GM18507 (cell line): ENCODE measurements around the gene FNDC1.
"Not testable (repeated sequence)": the region's sequence is repeated elsewhere in the genome, so short reads cannot be mapped to it uniquely, and the experiment has no call there.

Source experiments
- DNase-seq: peaks from one replicate; pipeline ENCODE4 v3.0.0; 2011; ENCODE audit warnings: low read depth; ENCODE audit not compliant: insufficient read length; ENCODE audit errors: extremely low spot score
- FAIRE-seq: peaks from 2 replicates; lab custom pipeline; 2011; peaks lifted over from hg19 to GRCh38; lab: Jason Lieb, UNC

Gene FNDC1

DNA sequence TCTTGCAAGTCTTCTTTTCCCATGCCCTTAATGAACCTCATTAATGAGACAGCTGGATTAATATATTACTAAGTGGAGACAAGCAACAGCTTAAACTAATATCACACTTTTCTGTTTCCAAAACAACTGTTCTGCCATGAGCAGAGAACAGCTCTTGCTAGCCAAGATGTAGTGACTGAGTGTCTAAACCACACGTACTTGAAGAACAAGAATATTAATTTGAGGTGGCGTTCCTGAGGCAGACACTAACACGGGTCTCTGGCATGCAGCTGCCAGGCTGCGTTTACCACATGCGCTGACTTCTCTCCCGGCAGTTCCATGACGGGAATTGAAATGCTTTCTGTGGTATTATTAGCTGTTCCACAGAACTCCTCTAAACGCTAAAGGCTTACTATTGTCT, 80.6 kb downstream of the FNDC1 start:
- no peak for DNase-seq
- no peak for FAIRE-seq

DNA sequence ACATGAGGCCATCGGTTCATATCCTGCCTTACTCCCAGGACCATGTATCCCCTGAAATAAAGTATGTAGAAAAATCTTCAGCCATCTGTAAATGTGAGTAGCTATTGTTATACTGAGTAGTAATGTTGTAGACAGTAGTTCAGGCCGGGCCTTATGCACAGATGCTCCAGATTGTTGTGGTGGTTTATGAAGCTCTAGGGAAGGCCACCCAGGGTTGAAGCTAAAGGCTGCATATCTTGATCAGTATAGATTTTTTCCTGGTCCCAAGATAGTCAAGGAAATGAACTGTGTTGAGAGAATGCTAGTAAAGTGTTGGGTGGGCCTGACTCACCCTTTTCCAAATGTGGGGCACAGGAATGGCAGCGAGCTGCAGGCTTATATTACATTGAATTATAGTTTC, 81.4 kb downstream of the FNDC1 start:
- DNase-seq: no peak
- no peak for FAIRE-seq

DNA sequence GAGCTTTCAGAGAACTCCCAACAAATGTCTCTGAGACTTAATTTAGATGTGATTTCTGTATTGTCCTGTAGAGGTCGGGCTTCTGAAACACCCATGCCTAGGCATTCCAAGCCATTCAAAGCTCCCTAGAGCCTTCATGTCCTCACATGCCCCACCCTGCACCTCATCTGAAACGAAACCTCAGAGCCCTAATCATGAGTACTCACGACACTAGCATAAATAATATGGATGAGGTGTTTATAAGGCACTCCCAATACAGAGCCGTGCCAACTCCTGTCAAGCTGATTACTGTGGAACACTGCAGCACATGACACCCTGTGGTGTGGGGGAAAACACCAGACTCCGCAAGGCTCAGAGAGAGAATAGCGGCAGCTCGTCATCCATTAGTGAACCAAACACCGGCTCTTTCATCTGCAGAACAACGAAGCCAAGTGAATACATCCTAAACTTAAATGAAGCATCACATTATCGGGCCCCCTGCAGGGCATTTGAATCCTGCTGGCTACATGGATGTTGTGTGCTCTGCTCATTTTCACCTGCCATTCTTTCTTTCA, 83.8 kb downstream of the FNDC1 start:
- DNase-seq (peak; percentile 29), FAIRE-seq (peak; percentile 82)

DNA sequence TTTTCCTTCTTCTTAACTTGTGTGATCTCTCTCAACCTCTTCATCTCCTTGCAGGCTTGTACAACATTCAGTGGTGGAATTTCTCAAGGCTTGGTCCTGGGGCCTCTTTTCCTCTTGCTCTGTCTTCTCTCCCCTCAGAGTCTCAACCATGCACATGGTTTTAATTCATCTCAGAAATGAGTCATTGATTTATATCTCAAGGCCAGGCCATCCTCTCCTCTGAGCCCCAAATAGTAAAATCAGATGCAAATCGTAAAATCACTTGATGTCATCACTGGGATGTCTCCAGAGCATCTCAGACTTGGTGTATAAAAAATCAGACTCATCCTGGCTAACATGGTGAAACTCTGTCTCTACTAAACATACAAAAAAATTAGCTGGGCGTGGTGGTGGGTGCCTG, 85.0 kb downstream of the FNDC1 start:
- FAIRE-seq (no peak), DNase-seq (no peak)

DNA sequence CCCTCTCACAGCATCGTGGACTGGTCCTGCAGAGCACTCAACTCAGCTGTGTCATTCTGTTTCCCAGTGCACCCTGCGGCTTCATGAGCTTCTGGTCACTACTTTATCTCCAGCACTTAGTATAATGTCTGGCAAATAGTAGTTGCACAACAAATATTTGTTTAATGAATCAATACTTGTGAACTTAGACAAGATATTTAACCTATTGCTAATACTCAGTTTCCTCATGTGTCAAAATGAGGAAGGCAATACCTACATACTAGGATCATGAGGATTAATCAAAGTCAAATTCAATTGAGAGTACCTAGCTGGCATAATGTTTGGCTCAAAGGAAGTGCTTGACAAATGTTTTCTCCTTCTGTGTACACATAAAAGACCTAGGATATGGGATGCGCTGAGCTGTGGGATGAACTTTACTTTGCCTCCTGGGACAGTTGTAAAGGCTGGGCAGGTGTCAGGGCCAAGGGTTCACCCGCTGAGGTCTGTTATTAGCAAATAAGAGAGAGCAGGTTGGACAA, 86.3 kb downstream of the FNDC1 start:
- FAIRE-seq (no peak), DNase-seq (no peak)

DNA sequence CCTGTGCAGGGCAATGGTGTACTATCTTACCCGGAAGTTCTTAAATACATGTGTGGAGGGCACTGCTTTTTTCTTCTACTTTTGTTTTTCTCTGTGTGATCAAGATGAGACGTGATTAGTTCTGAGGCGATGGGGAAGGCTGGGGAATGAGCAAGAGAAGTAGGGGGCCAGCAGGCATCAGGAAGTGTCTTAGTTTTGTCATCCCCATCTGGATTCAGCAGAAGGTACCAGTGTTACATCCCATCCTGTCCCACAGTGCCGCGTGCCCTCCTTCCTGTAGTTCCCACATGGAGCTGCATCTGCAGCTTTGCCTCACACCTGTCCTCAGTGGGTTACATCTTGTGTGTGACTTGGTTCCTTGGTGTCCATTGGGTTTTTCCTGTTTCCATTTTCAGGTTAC, 86.9 kb downstream of the FNDC1 start:
- DNase-seq (no peak), FAIRE-seq (no peak)

DNA sequence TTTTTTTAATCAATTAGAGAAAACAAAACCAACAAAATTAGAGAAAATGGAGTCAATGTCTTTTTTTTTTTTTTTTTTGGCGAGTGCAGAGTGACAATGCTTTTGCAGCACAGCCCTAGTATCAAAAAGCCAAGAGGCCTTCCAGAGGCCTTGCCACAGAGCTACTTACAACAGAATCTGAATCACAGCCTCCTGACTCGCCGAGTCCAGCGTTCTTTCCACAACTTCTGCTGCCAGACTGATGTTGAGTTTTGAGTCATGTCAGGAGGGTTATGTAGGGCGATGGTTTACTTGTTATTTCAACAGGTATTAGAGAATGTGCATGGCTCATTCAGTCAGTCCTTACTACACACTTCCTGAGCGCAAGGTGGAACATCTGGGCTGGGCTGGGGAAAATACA, 88.6 kb downstream of the FNDC1 start:
- no peak for DNase-seq
- no peak for FAIRE-seq

DNA sequence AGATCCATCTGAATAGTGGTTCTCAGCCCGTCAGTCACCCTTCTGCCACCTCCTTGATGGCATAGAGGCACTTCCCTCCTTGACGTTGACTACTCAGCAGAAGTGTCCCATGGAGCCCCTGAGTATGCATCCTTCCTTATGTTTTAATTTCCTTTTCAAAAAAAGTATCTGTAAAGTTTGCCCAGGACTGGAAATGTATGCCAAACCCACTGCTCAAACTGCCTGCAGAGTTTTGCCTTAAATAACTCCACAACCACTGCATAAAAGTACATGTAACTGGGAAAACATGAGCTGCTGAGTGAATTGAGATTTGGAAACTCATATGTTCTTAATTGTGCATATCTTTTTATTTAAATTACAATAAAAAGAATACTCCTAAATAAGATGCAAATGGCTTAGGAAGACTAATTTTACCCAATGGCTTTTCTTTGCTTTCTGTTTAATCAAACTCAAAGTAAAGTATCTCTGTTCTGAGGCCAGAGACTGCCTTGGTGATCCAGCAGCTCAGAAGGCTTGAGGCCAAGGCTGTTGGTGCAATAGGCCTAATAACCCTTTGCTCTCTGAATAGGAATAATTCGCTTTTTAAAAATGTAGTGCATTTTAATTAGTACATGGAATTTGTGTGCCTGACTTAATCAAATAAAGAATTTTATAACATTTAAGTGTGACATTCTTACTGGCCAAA, 90.4 kb downstream of the FNDC1 start:
- DNase-seq (no peak), FAIRE-seq (no peak)

DNA sequence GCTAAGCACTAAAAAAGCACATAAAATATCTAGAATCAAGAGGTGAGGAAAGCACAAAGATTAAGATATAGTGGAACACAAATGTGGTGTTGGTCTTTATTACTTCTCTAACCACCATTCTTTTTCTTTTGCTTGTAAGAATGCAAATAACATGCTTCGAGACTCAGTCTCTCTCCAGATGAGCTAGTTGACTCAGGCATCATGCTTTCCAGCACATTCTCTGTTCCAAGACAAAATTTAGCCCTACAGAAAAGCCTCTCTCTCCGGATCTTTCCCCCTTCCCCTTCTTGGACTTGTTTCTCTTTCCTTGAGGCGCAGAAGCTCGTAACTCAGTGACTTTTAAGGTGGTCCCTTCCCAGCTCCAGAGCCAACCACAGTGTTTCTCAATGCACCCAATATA, 91.0 kb downstream of the FNDC1 start:
- DNase-seq: no peak
- FAIRE-seq: no peak

DNA sequence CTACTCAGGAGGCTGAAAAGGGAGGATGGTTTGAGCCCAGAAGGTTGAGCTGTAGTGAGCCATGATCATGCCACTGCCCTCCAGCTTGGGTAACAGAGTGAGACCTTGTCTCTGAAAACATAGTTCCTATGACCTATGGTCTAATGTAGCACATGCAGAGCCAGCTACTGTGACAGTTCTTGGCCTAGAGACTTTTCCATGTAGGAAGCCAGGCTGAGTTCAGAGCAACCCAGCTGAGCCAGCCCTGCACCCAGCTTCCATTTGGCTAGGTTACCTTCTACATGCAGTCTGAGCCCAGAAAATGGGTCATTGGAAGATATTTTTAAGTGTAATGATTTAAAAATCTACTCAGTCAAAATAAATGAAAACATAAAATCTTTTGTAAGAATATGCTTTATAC, 92.8 kb downstream of the FNDC1 start:
- DNase-seq (no peak), FAIRE-seq (no peak)

DNA sequence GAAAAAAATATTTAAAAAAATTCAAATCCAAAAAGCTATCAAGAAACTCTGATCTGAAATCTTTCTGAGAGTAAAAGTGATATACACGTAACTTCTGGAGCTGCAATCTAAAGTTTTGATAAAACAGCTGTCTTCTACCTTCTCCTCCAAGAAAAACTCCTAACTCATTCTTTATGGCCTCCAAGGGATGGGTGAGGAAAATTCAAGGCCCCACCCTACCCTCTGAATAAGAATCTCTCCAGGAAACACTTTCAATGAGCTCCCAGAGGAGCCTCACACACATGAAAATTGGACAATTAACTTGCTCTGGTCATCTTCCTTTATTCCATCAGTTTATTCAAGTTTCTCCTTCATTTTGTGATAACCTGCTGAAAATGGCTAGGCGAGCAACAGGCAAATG, 93.4 kb downstream of the FNDC1 start:
- FAIRE-seq (no peak), DNase-seq (no peak)

DNA sequence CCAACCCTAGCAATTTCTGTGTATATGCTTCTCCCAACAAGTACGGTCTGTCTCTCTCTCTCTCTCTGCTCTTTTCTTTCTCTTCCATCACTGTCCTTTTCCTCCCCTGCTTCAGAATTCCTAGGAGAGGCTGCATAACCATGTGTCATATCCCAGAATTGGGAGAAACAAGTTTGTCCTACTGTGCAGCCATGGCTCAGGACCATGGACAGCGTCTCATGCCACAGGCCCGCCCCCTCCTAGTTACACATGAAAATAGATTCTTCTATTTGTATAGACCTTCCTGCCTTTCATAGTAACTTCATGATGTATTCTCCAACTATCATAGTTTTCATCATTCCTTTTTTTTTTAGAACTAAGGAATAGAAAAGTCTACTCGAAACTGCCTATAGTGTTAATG, 98.0 kb downstream of the FNDC1 start:
- FAIRE-seq (no peak), DNase-seq (no peak)

DNA sequence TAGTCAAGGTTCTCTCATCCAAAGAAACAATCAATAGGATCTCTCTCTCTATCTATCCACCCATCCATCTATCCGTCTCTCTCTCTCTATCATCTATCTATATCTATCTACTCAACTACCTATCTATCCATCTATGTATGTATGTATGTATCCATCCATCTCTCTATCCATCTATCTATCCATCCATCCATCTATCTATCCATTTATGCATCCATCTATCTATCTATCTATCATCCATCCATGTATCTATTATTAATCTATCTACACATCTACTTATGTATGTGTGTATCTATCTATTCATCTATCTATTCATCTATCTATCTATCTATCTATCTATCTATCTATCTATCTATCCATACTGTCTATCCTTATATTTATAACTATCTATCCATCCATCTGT, 99.3 kb downstream of the FNDC1 start:
- DNase-seq (no peak), FAIRE-seq (no peak)

DNA sequence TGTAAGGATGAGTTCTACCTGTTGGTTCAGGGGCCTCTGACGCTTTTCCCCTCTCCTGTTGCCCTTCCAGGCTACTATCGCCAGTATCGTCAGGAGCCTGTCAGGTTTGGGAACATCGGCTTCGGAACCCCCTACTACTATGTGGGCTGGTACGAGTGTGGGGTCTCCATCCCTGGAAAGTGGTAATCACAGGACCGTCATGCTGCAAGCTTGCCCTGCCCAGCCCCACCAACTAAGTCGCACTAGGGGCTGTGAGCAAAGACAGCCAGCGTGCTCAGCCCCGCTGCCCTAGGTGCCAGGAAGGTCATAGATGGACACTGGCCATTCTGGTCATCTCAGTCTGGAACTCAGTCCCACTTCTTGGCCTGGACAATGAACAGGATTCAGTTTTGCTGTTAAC, 102.1 kb downstream of the FNDC1 start:
- FAIRE-seq (no peak), DNase-seq (no peak)

DNA sequence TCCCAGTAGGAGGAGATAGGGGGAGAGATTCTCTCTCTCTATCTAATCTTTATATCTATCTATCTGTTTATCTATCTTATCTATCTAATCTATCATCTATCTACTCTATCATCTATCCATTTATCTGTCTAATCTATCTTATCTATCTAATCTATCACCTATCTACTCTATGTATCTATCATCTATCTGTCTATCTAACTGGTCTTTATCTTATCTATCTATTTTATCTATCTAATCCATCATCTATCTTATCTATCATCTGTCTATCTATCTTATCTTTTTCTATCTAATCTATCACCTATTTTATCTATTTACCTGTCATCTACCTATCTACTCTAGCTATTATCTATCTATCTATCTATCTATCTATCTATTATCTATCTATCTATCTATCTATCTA, 109.4 kb downstream of the FNDC1 start:
- no peak for DNase-seq
- no peak for FAIRE-seq

DNA sequence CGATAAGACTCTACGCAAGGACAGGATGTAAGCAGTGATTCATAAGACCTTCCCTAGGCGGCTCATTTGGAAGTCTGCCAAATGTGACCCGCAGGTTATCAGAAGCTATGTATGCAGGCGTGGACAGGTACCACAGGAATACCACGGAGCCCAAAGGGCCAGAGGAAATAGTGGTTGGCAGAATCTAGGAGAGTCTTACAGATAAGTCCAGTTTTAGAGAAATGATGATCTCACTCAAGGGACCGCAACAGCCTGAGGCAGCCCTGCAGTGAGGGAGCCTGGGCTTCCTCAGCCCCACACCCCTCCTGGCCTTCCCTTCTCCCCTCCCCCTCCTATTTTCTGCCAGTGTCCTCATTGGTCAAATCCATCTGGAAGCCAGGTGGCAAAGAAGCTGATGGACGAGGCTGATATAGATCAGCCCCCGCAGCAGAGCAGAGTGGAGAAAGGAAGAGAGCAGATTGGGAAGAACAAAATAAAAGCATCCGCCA, 110.6 kb downstream of the FNDC1 start:
- DNase-seq: no peak
- FAIRE-seq: no peak

DNA sequence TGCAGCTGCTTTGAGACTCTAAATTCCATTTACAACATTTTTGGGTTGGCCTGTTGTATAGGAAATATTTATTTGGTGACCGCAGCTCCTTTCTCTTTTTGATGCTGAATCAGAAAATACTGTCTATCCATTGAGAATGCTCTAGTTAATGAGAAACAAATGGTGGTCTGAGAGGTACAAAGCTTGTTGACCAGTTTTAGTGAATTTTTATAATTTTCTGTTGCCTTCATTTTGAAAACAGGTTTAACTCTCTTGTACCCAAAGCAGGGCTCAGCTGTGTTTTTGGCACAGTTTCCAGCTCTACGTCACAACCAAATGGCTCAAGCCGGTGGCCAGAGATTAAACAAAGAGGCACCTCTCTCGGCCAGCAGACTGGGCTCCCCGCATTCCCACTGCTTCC, 113.2 kb downstream of the FNDC1 start:
- FAIRE-seq (no peak), DNase-seq (no peak)

DNA sequence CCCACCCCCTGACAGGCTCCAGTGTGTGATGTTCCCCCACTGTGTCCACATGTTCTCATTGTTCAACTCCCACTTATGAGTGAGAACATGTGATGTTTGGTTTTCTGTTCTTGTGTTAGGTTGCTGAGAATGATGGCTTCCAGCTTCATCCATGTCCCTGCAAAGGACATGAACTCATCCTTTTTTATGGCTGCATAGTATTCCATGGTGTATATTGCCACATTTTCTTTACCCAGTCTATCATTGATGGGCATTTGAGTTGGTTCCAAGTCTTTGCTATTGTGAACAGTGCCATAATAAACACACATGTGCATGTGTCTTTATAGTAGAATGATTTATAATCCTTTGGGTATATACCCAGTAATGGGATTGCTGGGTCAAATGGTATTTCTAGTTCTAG, 115.5 kb downstream of the FNDC1 start:
- not testable (repeated sequence) for DNase-seq, FAIRE-seq

DNA sequence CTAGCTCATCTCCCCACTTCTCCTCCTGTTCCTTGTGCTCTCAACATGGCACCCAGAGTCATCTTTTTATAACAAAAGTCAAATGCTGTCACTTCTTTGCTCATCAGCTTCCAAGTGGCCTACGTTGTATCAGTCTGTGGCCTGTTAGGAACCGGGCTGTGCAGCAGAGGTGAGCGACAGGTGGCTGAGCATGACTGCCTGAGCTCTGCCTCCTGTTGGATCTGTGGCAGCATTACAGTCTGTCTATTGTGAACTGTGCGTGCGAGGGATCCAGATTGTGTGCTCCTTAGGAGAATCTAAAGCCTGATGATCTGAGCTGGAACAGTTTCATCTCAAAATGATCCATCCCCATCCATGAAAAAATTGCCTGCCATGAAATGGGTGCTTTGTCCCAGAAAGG, 129.6 kb downstream of the FNDC1 start:
- no peak for DNase-seq

DNA sequence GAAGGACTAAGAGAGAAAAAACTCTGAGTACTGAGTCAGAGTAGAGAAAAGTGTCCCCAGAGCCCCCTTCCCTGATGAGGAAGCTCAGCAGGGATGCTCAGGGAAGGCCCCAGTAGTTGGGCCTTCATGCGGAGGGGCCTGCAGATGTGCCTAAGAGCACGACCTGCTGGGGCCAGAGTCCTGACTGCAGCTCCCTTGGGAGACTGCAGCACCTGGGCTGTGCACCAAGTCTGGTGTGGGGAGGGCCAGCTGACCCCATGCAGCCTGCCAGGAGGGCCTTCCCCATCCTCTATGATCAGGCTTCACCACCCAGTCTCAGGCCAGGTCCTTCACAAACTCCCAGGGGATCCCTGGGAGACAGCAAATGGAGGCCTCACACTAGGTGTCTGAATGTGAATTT, 130.4 kb downstream of the FNDC1 start:
- FAIRE-seq (no peak), DNase-seq (no peak)

More for the DNA sequence above, 129.6 kb downstream of the FNDC1 start:
- no peak for FAIRE-seq

DNA sequence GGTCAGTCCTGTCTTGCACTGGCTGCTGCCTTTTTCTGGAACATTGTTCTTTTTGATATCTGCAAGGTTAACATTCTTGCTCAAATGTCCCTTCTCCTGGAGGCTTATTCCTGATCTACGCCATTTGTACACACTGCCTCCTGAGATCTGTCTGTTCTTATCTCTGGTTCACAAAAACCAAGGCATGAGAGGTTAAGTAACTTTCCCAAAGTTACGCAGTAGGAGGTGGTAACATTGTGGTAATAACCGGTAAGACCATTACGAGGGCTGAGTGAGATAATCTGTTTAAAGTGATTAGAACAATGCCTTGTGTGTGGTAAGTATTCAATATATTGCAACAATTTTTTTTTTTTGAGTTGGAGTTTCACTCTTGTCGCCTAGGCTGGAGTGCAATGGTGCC, 132.1 kb downstream of the FNDC1 start:
- FAIRE-seq: no peak

More for the DNA sequence above, 132.1 kb downstream of the FNDC1 start:
- no peak for DNase-seq
